Measurements from ENCODE around the gene ATXN10. TPM values are rescaled to one million over a fixed set of nuclear protein-coding genes. Genes with fewer than 3 reads are reported as not detected.

The ATXN10 gene
- total and polyA plus RNA-seq, 2 of the 8 experiments (the other 6 are each of a cell fraction or from before 2014, with no cell fraction given), result 134 to 210 TPM

DNA sequence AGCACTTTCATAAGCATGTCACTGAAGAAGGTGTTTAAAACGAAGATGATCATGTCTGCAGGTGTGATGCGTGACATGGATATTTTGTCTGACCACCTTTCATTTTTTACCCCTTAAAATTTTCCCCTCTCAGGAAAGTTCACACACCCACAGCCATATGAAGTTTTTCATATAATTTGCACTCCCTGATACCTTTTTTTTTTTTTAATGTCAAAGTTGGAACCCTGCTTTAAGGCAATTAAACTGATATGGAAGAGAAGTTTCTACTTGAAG lies 104.6 kb downstream of the ATXN10 start:
- Histone ChIP-seq H2AFZ (ENCODE audit: low read length) (no peak overlapping the region), H3K79me1 (ENCODE audit: low read depth, low read length) (no peaks in the 10 kb centered on the region), H3K56ac (replicated peaks; ENCODE audit: insufficient read length, low read depth, low read length) (no peak overlapping the region), H3K4ac (replicated peaks; ENCODE audit: insufficient read length, low read depth, low read length) (no peak overlapping the region), H2BK5ac (ENCODE audit: low read depth, low read length) (no peak overlapping the region), H3K9ac (replicated peaks in 1 of 4; ENCODE audit: extremely low read depth in 1 of 4, low read depth in 3 of 4, low read length in 3 of 4) (no peak overlapping the region), H3K4me1 (replicated peaks in 1 of 4; ENCODE audit: control insufficient read depth in 3 of 4, insufficient read depth in 4 of 4, low read length in 3 of 4) (peaks cover 0 to 8% (median 0%) of the 10 kb centered on the region in 4 experiments; a peak in 4 of 7 replicates), H3K14ac (ENCODE audit: insufficient read length) (no peak overlapping the region), H3K36me3 (ENCODE audit: control insufficient read depth in 2 of 4, insufficient read depth in 4 of 4, low read length in 3 of 4) (no peaks in the 10 kb centered on the region), H3K27ac (ENCODE audit: low read depth, low read length) (no peak overlapping the region), H3K9me3 (ENCODE audit: insufficient read depth in 2 of 2, low read depth in 1 of 2, low read length in 1 of 2) (no peaks in the 10 kb centered on the region), H3K4me3 (ENCODE audit: extremely low read depth in 1 of 4, insufficient read depth in 2 of 4, low read depth in 3 of 4, low read length in 4 of 4) (no peak overlapping the region), H4K8ac (ENCODE audit: extremely low read depth, insufficient read depth, low read length) (no peak overlapping the region), H2BK120ac (replicated peaks; ENCODE audit: low read depth, low read length) (no peak overlapping the region), H4K20me1 (replicated peaks in 1 of 2; ENCODE audit: control insufficient read depth in 1 of 2, insufficient read depth in 2 of 2, low read length in 2 of 2) (peaks cover 0 to 1% of the 10 kb centered on the region in 2 experiments), H2BK15ac (ENCODE audit: low read length) (no peak overlapping the region), H4K91ac (replicated peaks; ENCODE audit: insufficient read length, low read length) (no peak overlapping the region), H3K23ac (ENCODE audit: insufficient read length) (no peak overlapping the region), H3K23me2 (ENCODE audit: low read depth, low read length) (no peaks in the 10 kb centered on the region), H3K79me2 (ENCODE audit: control insufficient read depth in 1 of 2, insufficient read depth in 2 of 2, low read length in 2 of 2) (peaks cover 0 to 20% of the 10 kb centered on the region in 2 experiments; a peak in 2 of 4 replicates), H2AK5ac (ENCODE audit: low read depth, low read length) (no peak overlapping the region), H2BK12ac (ENCODE audit: low read depth, low read length) (no peak overlapping the region), H3K27me3 (replicated peaks in 1 of 4; ENCODE audit: control insufficient read depth in 3 of 4, extremely low read depth in 1 of 4, insufficient read depth in 3 of 4, low read length in 3 of 4) (no peaks in the 10 kb centered on the region), H2BK20ac (ENCODE audit: low read length) (no peak overlapping the region), H3K18ac (ENCODE audit: extremely low read depth, low read length) (no peak overlapping the region), H3K4me2 (ENCODE audit: insufficient read depth in 1 of 2, low read depth in 2 of 2, low read length in 2 of 2) (no peak overlapping the region), H4K5ac (ENCODE audit: insufficient read length, low read depth, low read length) (no peak overlapping the region)
- DNase-seq (ENCODE audit: low read depth in 1 of 2, low spot score in 2 of 2) (no peak), FAIRE-seq (no peak)
- 86% methylated on average over 2 of the region's 2 CpGs; no CpG with 5 or more reads in 1 of the 2 experiments for WGBS, 2 experiments (ENCODE audit: extremely low coverage in 1 of 2, insufficient coverage in 1 of 2, insufficient read length in 1 of 2, insufficient replicate concordance in 2 of 2, low coverage in 1 of 2, low lambda C conversion rate in 2 of 2, missing lambda C conversion rate in 1 of 2)
- TF ChIP-seq ZNF274 (IDR thresholded peaks at IDR 0.05; ENCODE audit: borderline replicate concordance, extremely low read depth, low read length) (no peak), TCF12 (IDR thresholded peaks at IDR 0.05; ENCODE audit: low read depth, low read length) (no peak), JUND (IDR thresholded peaks at IDR 0.05; ENCODE audit: low read length) (no peak), EGR1 (IDR thresholded peaks at IDR 0.05; ENCODE audit: borderline replicate concordance, low read depth, low read length) (no peak)
- ChIA-PET CTCF (ENCODE audit: partially characterized antibody) (no interaction called here), POLR2A (ENCODE audit: partially characterized antibody) (no interaction called here)

Data from H1 (cell line).